ENCODE results near the gene ATN1. TPM values are rescaled to one million over a fixed set of nuclear protein-coding genes. Genes with fewer than 3 reads are reported as not detected.
A peak's percentile ranks its signal among the peaks of the same experiment; 100 is the strongest.

Gene ATN1
- total and polyA plus RNA-seq, 11 donors: 38.4 to 82.9 (median 65.6) TPM

GRCh38 chr12:6965714-6966113, 38.0 kb downstream of the ATN1 start:
- Histone ChIP-seq H3K27me3 (no peaks in the 10 kb centered on the region), H3K36me3 (peaks cover 0 to 46% (median 40%) of the 10 kb centered on the region in 9 donors), H3K4me3 (no peak overlapping the region), H3K9me3 (no peaks in the 10 kb centered on the region), H3K27ac (peak overlapping the region in 4 of 12 donors; percentile 67 to 81 (median 75)), H3K4me1 (peaks cover 6 to 50% (median 40%) of the 10 kb centered on the region in 12 donors)
- ATAC-seq: no peak
- DNase-seq: no peak
- intact Hi-C loops (cut with DNase I): loop anchor here in 9 of 10 donors (1.0 to 10.0 kb wide), 10 partner anchors 21 to 147 kb away; partner anchors contain the start of genes C12orf57 (in 8 of the 9), SPSB2 (in 3 of the 9), C1R (in 1 of the 9) and LPCAT3 (in 1 of the 9)
- no peak for TF ChIP-seq CTCF (IDR thresholded peaks at IDR 0.05)
- no peak for TF ChIP-seq POLR2A (IDR thresholded peaks at IDR 0.05)
- 70 to 84% (median 83%) methylated on average over 4 of the region's 4 CpGs for WGBS, 4 donors

- no peak for TF ChIP-seq POLR2A (IDR thresholded peaks at IDR 0.05)
- TF ChIP-seq CTCF (IDR thresholded peaks at IDR 0.05): no peak
- Histone ChIP-seq H3K27me3 (no peaks in the 10 kb centered on the region), H3K9me3 (no peaks in the 10 kb centered on the region), H3K4me1 (peaks cover 6 to 47% (median 37%) of the 10 kb centered on the region in 12 donors), H3K27ac (no peak overlapping the region), H3K36me3 (peaks cover 0 to 46% (median 40%) of the 10 kb centered on the region in 9 donors), H3K4me3 (no peak overlapping the region)
- intact Hi-C loops (cut with DNase I): loop anchor here in 5 of 10 donors (5.0 to 10.0 kb wide), 6 partner anchors 51 to 146 kb away; partner anchors contain the start of genes SPSB2 (in 2 of the 5), C1R (in 1 of the 5), LPCAT3 (in 1 of the 5) and TPI1 (in 1 of the 5)
- WGBS, 4 donors: 72 to 83% (median 83%) methylated on average over 7 of the region's 7 CpGs
- no peak for ATAC-seq
- no peak for DNase-seq
Measured at GRCh38 chr12:6966351-6966750, 38.6 kb downstream of the ATN1 start.

- Histone ChIP-seq H3K4me3 (no peak overlapping the region), H3K36me3 (peaks cover 0 to 46% (median 40%) of the 10 kb centered on the region in 9 donors), H3K4me1 (peaks cover 4 to 43% (median 31%) of the 10 kb centered on the region in 12 donors), H3K27me3 (no peaks in the 10 kb centered on the region), H3K27ac (no peak overlapping the region), H3K9me3 (no peaks in the 10 kb centered on the region)
- DNase-seq (peak in 1 of 5 donors; percentile 24), ATAC-seq (no peak)
- TF ChIP-seq CTCF (IDR thresholded peaks at IDR 0.05) (no peak), POLR2A (IDR thresholded peaks at IDR 0.05) (no peak)
- intact Hi-C loops (cut with DNase I): loop anchor here in 5 of 10 donors (5.0 to 10.0 kb wide), 6 partner anchors 50 to 145 kb away; partner anchors contain the start of genes SPSB2 (in 2 of the 5), C1R (in 1 of the 5), LPCAT3 (in 1 of the 5) and TPI1 (in 1 of the 5)
- 89 to 90% (median 90%) methylated on average over 10 of the region's 10 CpGs for WGBS, 4 donors
Measured at GRCh38 chr12:6967651-6968100, 39.9 kb downstream of the ATN1 start.

- ATAC-seq: no peak
- 63 to 85% (median 82%) methylated on average over 7 to 9 of the region's 9 CpGs for WGBS, 4 donors
- Histone ChIP-seq H3K36me3 (peaks cover 0 to 46% (median 40%) of the 10 kb centered on the region in 9 donors), H3K27me3 (no peaks in the 10 kb centered on the region), H3K9me3 (no peaks in the 10 kb centered on the region), H3K4me3 (no peak overlapping the region), H3K4me1 (peaks cover 4 to 40% (median 31%) of the 10 kb centered on the region in 12 donors), H3K27ac (no peak overlapping the region)
- TF ChIP-seq POLR2A (IDR thresholded peaks at IDR 0.05): no peak
- TF ChIP-seq CTCF (IDR thresholded peaks at IDR 0.05): no peak
- intact Hi-C loops (cut with DNase I): loop anchor here in 5 of 10 donors (5.0 to 10.0 kb wide), 6 partner anchors 49 to 144 kb away; partner anchors contain the start of genes SPSB2 (in 2 of the 5), C1R (in 1 of the 5), LPCAT3 (in 1 of the 5) and TPI1 (in 1 of the 5)
- DNase-seq: peak in 1 of 5 donors; percentile 16
Measured at GRCh38 chr12:6968426-6968825, 40.7 kb downstream of the ATN1 start.

All from heart left ventricle (tissue), 16 donors.